ENCODE results near the gene RNF31. TPM values are rescaled to one million over a fixed set of nuclear protein-coding genes. Genes with fewer than 3 reads are reported as not detected.

The RNF31 gene
- total RNA-seq, 2 experiments from 2014 or later = 37.8 to 57.8 TPM

DNA sequence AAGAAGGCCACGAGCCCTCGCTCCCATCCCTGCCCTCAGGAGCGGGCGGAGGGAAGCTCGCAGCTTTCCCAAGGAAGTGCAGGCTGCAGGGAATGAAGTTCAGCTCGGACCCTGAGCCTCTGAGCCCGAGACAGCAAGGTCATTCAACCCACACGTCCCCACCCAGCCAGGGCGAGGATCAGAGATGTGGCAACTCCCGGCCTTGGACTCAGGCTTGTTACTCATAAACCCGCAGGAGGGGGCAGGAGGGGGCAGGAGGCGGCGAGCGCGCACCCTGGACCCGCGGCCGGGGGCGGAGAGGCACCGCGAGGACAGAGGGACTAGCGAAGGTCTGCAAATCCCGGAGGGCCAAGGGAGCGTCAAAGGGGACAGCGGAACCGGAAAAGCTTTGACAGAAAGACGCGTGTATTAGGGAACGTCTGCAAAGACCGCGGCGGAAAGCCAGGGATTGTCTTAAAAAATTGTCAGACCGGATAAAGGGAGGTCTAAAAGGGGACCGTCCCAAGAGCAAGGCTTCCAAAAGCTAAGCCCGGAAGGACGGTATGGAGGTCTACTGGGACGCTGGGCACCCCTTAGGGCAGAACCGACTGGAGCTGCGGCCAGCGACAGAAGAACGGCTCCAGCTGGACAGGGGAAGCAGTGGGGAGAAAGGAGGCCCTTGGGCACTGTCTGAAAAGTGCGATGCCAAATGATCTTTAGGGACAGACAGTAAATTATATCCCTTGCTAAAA, 33.3 kb upstream of the RNF31 start:
- Histone ChIP-seq H3K79me2 (ENCODE audit: insufficient read depth, low read depth, low read length) (peaks cover 8% of the 10 kb centered on the region; the same call in 1 of the 2 replicates), H2AFZ (ENCODE audit: low read length) (peak overlapping the region; percentile 90), H4K20me1 (ENCODE audit: insufficient read depth, low read length) (no peaks in the 10 kb centered on the region), H3K9me2 (ENCODE audit: insufficient read depth, low read length) (no peaks in the 10 kb centered on the region), H3K27ac (ENCODE audit: low read depth, low read length, poor library complexity, severe bottlenecking) (peak overlapping the region; percentile 93), H3K9me3 (ENCODE audit: low read length) (no peaks in the 10 kb centered on the region), H3K4me2 (ENCODE audit: low read length) (peak overlapping the region; percentile 95), H3K4me1 (ENCODE audit: insufficient read depth, low read length, poor library complexity, severe bottlenecking) (peaks cover 19% of the 10 kb centered on the region), H3K36me3 (ENCODE audit: insufficient read depth, low read length) (peaks cover 26% of the 10 kb centered on the region), H3K4me3 (ENCODE audit: low read depth, low read length, poor library complexity, severe bottlenecking) (peak overlapping the region; percentile 91)
- intact Hi-C loops (cut with micrococcal nuclease; ENCODE audit: unreplicated experiment) = loop anchor here (1.0 kb wide), 4 partner anchors 20 to 47 kb away; partner anchors contain the start of genes EMC9, IRF9, PCK2 and PSME1
- ChIA-PET POLR2A (interaction anchor here (0.5 to 4.2 kb wide), 20 partner anchors 10 to 161 kb away, joined by 3 to 64 read pairs (median 4); partner anchors contain the start of genes DHRS4, EMC9, IRF9 and PCK2), CTCF (ENCODE audit: unreplicated experiment) (interaction anchor here (0.7 to 2.7 kb wide), 7 partner anchors 10 to 70 kb away, joined by 3 to 12 read pairs (median 5); partner anchors contain the start of genes IRF9 and PSME1)
- TF ChIP-seq, protein P1, sequence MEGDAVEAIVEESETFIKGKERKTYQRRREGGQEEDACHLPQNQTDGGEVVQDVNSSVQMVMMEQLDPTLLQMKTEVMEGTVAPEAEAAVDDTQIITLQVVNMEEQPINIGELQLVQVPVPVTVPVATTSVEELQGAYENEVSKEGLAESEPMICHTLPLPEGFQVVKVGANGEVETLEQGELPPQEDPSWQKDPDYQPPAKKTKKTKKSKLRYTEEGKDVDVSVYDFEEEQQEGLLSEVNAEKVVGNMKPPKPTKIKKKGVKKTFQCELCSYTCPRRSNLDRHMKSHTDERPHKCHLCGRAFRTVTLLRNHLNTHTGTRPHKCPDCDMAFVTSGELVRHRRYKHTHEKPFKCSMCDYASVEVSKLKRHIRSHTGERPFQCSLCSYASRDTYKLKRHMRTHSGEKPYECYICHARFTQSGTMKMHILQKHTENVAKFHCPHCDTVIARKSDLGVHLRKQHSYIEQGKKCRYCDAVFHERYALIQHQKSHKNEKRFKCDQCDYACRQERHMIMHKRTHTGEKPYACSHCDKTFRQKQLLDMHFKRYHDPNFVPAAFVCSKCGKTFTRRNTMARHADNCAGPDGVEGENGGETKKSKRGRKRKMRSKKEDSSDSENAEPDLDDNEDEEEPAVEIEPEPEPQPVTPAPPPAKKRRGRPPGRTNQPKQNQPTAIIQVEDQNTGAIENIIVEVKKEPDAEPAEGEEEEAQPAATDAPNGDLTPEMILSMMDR (conservative IDR thresholded peaks at IDR 0.05; ENCODE audit: low read length) = no peak
- TF ChIP-seq EZH2phosphoT487 (IDR thresholded peaks at IDR 0.05; ENCODE audit: borderline replicate concordance, low read depth, low read length) = no peak
- BruUV-seq (replicated peaks) = no TSS peak
- DNase-seq (ENCODE audit: low spot score) = peak; percentile 89

DNA sequence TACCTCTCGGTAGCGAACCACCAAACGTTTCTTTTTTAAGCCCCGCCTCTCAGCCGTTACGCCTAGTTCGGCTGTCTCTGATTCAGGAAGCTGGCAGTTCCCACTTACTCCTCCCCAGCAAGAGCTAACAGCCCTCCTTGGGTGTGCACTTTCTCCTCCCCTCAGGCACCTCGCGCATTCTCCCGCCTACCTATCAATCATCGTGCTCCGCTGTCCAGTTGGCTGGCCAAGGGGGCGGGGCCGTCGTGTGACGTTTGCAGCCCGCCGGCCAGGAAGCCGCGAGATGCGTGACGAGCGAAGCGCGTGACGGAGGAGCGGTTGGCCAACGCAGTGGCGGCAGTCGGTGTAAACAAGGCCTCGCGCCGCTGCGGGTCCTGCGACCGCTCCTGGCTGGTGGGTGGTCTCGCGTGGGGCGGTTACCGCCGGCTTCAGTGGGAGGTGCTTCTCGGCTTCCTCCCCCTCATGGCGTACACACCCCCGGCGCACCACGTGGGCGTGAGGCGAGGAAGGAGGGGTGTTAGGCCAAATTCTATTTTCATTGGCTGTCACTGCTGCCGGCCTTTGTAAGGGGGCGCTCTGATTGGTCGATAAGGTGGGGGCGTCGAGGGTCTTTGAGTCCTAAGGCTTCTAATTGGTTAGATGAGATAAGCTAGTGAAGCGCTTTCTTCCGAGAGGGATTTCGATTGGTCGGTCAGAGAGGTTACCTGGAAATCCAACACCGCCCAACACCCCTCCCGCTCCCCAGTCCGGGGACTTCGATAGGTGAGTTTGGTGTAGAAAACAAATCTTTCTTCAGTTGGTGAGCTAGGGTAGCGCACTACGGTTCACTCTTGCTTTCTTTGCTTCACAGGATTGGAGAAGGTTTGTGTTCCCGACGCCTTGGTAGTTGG, 32.5 kb upstream of the RNF31 start, which contains the start of the genes DCAF11 and NRL:
Gene DCAF11, plus strand, starts transcription at position 246 of the 890 bp plus-strand sequence. CDS start 818 bp downstream, outside the sequence.
Gene NRL, minus strand, starts transcription at position 418 of the 890 bp plus-strand sequence. CDS start 32,101 bp downstream, outside the sequence.
- intact Hi-C loops (cut with micrococcal nuclease; ENCODE audit: unreplicated experiment) = loop anchor here (1.0 kb wide), 4 partner anchors 20 to 47 kb away; partner anchors contain the start of genes EMC9, IRF9, PCK2 and PSME1
- Histone ChIP-seq H3K27ac (ENCODE audit: low read depth, low read length, poor library complexity, severe bottlenecking) (peak within 1 kb of the TSS; percentile 93), H3K9me2 (ENCODE audit: insufficient read depth, low read length) (no peaks in the 10 kb centered on the region), H3K4me1 (ENCODE audit: insufficient read depth, low read length, poor library complexity, severe bottlenecking) (peaks cover 15% of the 10 kb centered on the region), H3K79me2 (ENCODE audit: insufficient read depth, low read depth, low read length) (peaks cover 8% of the 10 kb centered on the region; the same call in 1 of the 2 replicates), H2AFZ (ENCODE audit: low read length) (peak within 1 kb of the TSS; percentile 90), H3K36me3 (ENCODE audit: insufficient read depth, low read length) (peaks cover 34% of the 10 kb centered on the region), H3K4me3 (ENCODE audit: low read depth, low read length, poor library complexity, severe bottlenecking) (peak within 1 kb of the TSS; percentile 91), H3K9me3 (ENCODE audit: low read length) (no peaks in the 10 kb centered on the region), H3K4me2 (ENCODE audit: low read length) (peak within 1 kb of the TSS; percentile 95), H4K20me1 (ENCODE audit: insufficient read depth, low read length) (no peaks in the 10 kb centered on the region)
- BruUV-seq (replicated peaks) = no TSS peak
- CTCF ChIA-PET (ENCODE audit: unreplicated experiment) = interaction anchor here (0.7 to 2.7 kb wide), 7 partner anchors 9 to 128 kb away, joined by 3 to 12 read pairs (median 5); partner anchors contain the start of genes IRF9, PSME1 and TINF2
- no peak for TF ChIP-seq EZH2phosphoT487 (IDR thresholded peaks at IDR 0.05; ENCODE audit: borderline replicate concordance, low read depth, low read length)
- TF ChIP-seq, protein P1 (conservative IDR thresholded peaks at IDR 0.05; ENCODE audit: low read length) = no peak
- POLR2A ChIA-PET = interaction anchor here (0.5 to 4.2 kb wide), 20 partner anchors 10 to 161 kb away, joined by 3 to 64 read pairs (median 4); partner anchors contain the start of genes DHRS4, EMC9, IRF9 and PCK2
- DNase-seq (ENCODE audit: low spot score) = peak; percentile 99

Data from OCI-LY7 (cell line).